ENCODE data around the gene IMPA2. TPM values are rescaled to one million over a fixed set of nuclear protein-coding genes. Genes with fewer than 3 reads are reported as not detected.
A peak's percentile ranks its signal among the peaks of the same experiment; 100 is the strongest.

Gene IMPA2
- total and polyA plus RNA-seq, 2 of the 13 experiments (the other 11 are each of a cell fraction or from before 2014, with no cell fraction given) = 37.8 to 71.8 TPM

DNA sequence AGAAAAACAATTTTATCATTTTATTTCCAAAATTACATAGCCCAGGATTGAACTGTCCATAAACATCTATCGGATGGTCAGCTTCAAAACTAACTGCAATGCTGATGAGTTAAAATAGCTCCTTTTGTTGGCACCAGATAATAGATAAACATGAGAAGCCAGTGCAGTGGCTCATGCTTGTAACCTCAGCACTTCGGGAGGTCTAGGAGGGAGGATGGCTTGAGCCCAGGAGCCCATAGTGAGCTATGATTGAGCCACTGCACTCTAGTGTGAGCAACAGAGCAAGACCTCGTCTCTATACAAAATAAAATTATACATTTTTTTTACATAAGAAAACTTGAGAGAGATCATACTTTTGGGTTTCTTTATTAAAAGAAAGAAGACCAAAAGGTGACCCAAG lies 34.6 kb upstream of the IMPA2 start:
- DNase-seq (ENCODE audit: low spot score) (no peak), FAIRE-seq (no peak), ATAC-seq (peak; percentile 64)
- Histone ChIP-seq H3K9me3 (ENCODE audit: low read length) (no peaks in the 10 kb centered on the region), H3K79me2 (ENCODE audit: insufficient read depth, low read length) (no peaks in the 10 kb centered on the region), H3K27me3 (ENCODE audit: control insufficient read depth in 1 of 2, insufficient read depth in 2 of 2, low read length in 2 of 2) (no peaks in the 10 kb centered on the region), H2AFZ (ENCODE audit: low read length) (peak overlapping the region; percentile 23), H3K4me1 (ENCODE audit: insufficient read depth, low read length) (peaks cover 34% of the 10 kb centered on the region), H3K9ac (ENCODE audit: insufficient read depth, low read depth, low read length) (peak overlapping the region; percentile 47), H3K27ac (ENCODE audit: extremely low read length, insufficient read depth, low read length) (peak overlapping the region; percentile 52), H4K20me1 (ENCODE audit: insufficient read depth, low read length) (no peaks in the 10 kb centered on the region), H3K36me3 (replicated peaks in 1 of 2; ENCODE audit: control insufficient read depth in 1 of 2, insufficient read depth in 2 of 2, low read length in 2 of 2) (no peaks in the 10 kb centered on the region), H3K4me2 (ENCODE audit: low read depth, low read length) (peak overlapping the region; percentile 93), H3K4me3 (replicated peaks in 1 of 3; ENCODE audit: insufficient read depth in 1 of 3, low read depth in 2 of 3, low read length in 3 of 3) (peak overlapping the region; percentile 57 to 68 (median 62))
- POLR2A ChIA-PET = interaction anchor here (0.6 to 5.4 kb wide), 7 partner anchors 9 to 53 kb away, joined by 3 to 69 read pairs (median 5); partner anchors contain the start of gene IMPA2
- CTCF ChIA-PET (ENCODE audit: low intra/inter-chr PET ratio, low total read pairs) = no interaction called here
- BruUV-seq (replicated peaks) = TSS peak; percentile 92
- no peak for TF ChIP-seq ZNF790 (CRISPR knock-in tag; IDR thresholded peaks at IDR 0.05; ENCODE audit: borderline replicate concordance)
- 0 out of 2 replicates have a peak, but pooled peaks have one; percentile 11 for TF ChIP-seq DMAP1 (CRISPR knock-in tag; IDR thresholded peaks at IDR 0.05)
- in situ Hi-C loops (cut with HindIII; ENCODE audit: extremely low pct_ligation_motif_present, low pct_unique_long_range_greater_than_20kb) = no loop called here
- intact Hi-C loops (cut with micrococcal nuclease; ENCODE audit: unreplicated experiment) = loop anchor here (1.0 kb wide), 1 partner anchor 9 kb away; no protein-coding TSS in a partner anchor
- 1% methylated on average over 3 of the region's 3 CpGs for WGBS (ENCODE audit: low lambda C conversion rate)

DNA sequence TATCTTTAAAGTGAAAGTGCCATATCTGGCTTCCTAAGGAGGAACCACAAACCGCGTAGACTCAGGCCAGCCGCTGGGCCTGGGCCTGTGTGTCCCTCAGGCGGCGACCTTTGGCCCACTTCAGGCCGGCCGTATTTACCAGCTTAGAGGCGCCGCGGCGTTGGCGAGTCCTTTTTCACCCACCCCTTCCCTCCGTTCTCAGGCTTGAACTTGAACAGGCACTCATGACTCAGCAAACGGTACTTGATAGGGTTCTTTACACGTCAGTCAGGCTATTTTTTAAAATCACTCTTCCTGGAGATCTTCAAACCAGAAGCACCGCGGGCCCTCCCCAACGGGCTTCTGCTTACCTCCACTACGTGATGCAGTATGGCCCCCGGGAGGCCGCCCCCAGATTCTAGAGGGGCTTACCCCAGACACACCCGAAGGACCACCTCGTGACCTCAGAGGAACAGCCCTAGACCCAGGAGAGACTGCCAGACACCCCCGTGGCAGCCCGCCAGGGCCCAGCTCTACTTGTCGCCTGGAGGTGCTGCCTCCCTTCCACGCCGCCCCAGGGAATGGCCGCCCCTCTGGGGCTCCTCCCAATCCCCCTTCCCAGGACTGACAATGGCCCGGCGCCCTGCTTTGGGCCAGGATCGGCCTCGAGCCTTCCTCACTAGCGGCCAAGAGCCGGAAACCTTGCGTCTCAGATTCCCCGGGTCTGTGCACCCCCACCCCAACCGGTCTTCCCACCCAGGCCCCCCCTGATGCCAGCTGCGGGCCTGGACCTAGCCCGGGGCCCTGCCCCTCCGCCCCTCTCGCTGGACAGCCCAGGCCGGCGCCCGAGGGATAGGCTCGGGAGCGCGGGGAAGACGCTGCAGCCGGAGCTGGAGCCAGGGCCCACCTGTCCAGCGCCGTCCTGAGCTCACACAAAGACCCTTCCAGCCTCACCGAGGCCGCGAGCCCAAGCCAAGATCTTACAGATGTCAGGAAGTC lies 33.8 kb upstream of the IMPA2 start:
- H3K27ac ChIP-seq (ENCODE audit: extremely low read length, insufficient read depth, low read length) = peak overlapping the region; percentile 52
- ChIA-PET POLR2A (interaction anchor here (0.6 to 5.4 kb wide), 6 partner anchors 8 to 53 kb away, joined by 3 to 69 read pairs (median 7); partner anchors contain the start of gene IMPA2), CTCF (ENCODE audit: low intra/inter-chr PET ratio, low total read pairs) (no interaction called here)
- H3K4me3 ChIP-seq (replicated peaks in 1 of 3; ENCODE audit: insufficient read depth in 1 of 3, low read depth in 2 of 3, low read length in 3 of 3) = peak overlapping the region; percentile 57 to 68 (median 62)
- FAIRE-seq (peak; percentile 80), DNase-seq (ENCODE audit: low spot score) (peak; percentile 79), ATAC-seq (peak; percentile 87)
- peak overlapping the region; percentile 47 for H3K9ac ChIP-seq (ENCODE audit: insufficient read depth, low read depth, low read length)
- peaks cover 40% of the 10 kb centered on the region for H3K4me1 ChIP-seq (ENCODE audit: insufficient read depth, low read length)
- H4K20me1 ChIP-seq (ENCODE audit: insufficient read depth, low read length) = no peaks in the 10 kb centered on the region
- 49% methylated on average over 43 of the region's 55 CpGs for WGBS (ENCODE audit: low lambda C conversion rate)
- H3K4me2 ChIP-seq (ENCODE audit: low read depth, low read length) = peak overlapping the region; percentile 93
- in situ Hi-C loops (cut with HindIII; ENCODE audit: extremely low pct_ligation_motif_present, low pct_unique_long_range_greater_than_20kb) = no loop called here
- intact Hi-C loops (cut with micrococcal nuclease; ENCODE audit: unreplicated experiment) = loop anchor here (1.0 kb wide), 1 partner anchor 8 kb away; no protein-coding TSS in a partner anchor
- no peaks in the 10 kb centered on the region for H3K27me3 ChIP-seq (ENCODE audit: control insufficient read depth in 1 of 2, insufficient read depth in 2 of 2, low read length in 2 of 2)
- H3K79me2 ChIP-seq (ENCODE audit: insufficient read depth, low read length) = no peaks in the 10 kb centered on the region
- H3K36me3 ChIP-seq (replicated peaks in 1 of 2; ENCODE audit: control insufficient read depth in 1 of 2, insufficient read depth in 2 of 2, low read length in 2 of 2) = no peaks in the 10 kb centered on the region
- no peaks in the 10 kb centered on the region for H3K9me3 ChIP-seq (ENCODE audit: low read length)
- BruUV-seq (replicated peaks) = no TSS peak
- H2AFZ ChIP-seq (ENCODE audit: low read length) = no peak overlapping the region
- peak; percentile 42; the same call in 1 of the 2 replicates for TF ChIP-seq SOX5 (CRISPR knock-in tag; IDR thresholded peaks at IDR 0.05; ENCODE audit: borderline replicate concordance)
- TF ChIP-seq, protein P1, sequence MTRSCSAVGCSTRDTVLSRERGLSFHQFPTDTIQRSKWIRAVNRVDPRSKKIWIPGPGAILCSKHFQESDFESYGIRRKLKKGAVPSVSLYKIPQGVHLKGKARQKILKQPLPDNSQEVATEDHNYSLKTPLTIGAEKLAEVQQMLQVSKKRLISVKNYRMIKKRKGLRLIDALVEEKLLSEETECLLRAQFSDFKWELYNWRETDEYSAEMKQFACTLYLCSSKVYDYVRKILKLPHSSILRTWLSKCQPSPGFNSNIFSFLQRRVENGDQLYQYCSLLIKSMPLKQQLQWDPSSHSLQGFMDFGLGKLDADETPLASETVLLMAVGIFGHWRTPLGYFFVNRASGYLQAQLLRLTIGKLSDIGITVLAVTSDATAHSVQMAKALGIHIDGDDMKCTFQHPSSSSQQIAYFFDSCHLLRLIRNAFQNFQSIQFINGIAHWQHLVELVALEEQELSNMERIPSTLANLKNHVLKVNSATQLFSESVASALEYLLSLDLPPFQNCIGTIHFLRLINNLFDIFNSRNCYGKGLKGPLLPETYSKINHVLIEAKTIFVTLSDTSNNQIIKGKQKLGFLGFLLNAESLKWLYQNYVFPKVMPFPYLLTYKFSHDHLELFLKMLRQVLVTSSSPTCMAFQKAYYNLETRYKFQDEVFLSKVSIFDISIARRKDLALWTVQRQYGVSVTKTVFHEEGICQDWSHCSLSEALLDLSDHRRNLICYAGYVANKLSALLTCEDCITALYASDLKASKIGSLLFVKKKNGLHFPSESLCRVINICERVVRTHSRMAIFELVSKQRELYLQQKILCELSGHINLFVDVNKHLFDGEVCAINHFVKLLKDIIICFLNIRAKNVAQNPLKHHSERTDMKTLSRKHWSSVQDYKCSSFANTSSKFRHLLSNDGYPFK (CRISPR knock-in tag; IDR thresholded peaks at IDR 0.05; ENCODE audit: borderline replicate concordance) = no peak
- TF ChIP-seq, protein P2, sequence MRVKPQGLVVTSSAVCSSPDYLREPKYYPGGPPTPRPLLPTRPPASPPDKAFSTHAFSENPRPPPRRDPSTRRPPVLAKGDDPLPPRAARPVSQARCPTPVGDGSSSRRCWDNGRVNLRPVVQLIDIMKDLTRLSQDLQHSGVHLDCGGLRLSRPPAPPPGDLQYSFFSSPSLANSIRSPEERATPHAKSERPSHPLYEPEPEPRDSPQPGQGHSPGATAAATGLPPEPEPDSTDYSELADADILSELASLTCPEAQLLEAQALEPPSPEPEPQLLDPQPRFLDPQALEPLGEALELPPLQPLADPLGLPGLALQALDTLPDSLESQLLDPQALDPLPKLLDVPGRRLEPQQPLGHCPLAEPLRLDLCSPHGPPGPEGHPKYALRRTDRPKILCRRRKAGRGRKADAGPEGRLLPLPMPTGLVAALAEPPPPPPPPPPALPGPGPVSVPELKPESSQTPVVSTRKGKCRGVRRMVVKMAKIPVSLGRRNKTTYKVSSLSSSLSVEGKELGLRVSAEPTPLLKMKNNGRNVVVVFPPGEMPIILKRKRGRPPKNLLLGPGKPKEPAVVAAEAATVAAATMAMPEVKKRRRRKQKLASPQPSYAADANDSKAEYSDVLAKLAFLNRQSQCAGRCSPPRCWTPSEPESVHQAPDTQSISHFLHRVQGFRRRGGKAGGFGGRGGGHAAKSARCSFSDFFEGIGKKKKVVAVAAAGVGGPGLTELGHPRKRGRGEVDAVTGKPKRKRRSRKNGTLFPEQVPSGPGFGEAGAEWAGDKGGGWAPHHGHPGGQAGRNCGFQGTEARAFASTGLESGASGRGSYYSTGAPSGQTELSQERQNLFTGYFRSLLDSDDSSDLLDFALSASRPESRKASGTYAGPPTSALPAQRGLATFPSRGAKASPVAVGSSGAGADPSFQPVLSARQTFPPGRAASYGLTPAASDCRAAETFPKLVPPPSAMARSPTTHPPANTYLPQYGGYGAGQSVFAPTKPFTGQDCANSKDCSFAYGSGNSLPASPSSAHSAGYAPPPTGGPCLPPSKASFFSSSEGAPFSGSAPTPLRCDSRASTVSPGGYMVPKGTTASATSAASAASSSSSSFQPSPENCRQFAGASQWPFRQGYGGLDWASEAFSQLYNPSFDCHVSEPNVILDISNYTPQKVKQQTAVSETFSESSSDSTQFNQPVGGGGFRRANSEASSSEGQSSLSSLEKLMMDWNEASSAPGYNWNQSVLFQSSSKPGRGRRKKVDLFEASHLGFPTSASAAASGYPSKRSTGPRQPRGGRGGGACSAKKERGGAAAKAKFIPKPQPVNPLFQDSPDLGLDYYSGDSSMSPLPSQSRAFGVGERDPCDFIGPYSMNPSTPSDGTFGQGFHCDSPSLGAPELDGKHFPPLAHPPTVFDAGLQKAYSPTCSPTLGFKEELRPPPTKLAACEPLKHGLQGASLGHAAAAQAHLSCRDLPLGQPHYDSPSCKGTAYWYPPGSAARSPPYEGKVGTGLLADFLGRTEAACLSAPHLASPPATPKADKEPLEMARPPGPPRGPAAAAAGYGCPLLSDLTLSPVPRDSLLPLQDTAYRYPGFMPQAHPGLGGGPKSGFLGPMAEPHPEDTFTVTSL (CRISPR knock-in tag; IDR thresholded peaks at IDR 0.05; ENCODE audit: borderline replicate concordance) = no peak
- no peak for TF ChIP-seq NONO (IDR thresholded peaks at IDR 0.05)
- no peak for TF ChIP-seq NONO (CRISPR knock-in tag; conservative IDR thresholded peaks at IDR 0.05)

Measured in HepG2 (cell line).